Cerebellar cortex (tissue), 1 donor: ENCODE results near the gene IRAK1BP1.
"Not testable (repeated sequence)": the region's sequence is repeated elsewhere in the genome, so short reads cannot be mapped to it uniquely, and the experiment has no call there.

Source experiments
- DNase-seq: peaks from one replicate; pipeline ENCODE4 v3.0.0-alpha.2; 2015; ENCODE audit warnings: low spot score

Gene IRAK1BP1

GRCh38 chr6:78867370-78868040 is at the start of gene IRAK1BP1:
Gene IRAK1BP1 (plus strand): TSS chr6:78867551. CDS start chr6:78867577, 26 bp downstream.
- DNase-seq = peak; percentile 86

DNA sequence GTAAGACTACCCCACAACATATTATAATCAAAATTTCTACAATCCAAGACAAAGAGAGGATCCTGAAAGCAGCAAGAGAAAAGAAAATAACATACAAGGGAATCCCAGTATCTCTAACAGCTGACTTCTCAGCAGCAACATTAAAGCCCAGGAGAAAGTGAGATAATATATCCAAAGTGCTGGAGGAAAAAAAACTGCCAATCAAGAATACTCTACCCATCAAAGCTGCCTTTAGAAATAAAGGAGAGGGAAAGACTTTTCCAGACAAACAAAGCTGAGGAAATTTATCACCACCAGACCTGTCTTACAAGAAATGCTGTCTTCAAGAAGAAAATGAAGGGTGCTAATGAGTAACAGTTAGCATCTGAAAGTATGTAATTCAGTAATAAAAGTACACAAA is 43.3 kb upstream of the IRAK1BP1 start:
- no peak for DNase-seq

GRCh38 chr6:78829407-78829806 is 37.9 kb upstream of the IRAK1BP1 start:
- no peak for DNase-seq

DNA sequence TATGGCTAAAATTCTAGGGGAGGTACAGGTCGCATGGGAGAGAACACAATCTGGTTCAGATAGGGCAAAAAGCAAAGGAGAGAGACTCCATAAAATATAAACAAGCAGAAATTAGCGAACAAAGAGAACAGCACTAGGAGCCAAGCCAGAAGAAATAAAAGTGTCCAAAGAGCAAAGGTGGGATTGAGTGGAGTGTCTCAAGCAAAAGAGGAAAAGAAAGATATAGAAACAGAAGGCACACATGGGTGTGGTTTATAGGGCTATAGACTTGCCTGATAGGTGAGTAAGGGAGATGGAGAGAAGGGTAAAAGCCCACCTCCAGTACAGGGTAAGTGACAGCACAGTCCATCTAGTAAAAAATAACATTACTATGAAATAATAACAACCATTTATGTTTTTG is 36.5 kb upstream of the IRAK1BP1 start:
- no peak for DNase-seq

GRCh38 chr6:78831492-78831891 is 35.9 kb upstream of the IRAK1BP1 start:
- no peak for DNase-seq

DNA sequence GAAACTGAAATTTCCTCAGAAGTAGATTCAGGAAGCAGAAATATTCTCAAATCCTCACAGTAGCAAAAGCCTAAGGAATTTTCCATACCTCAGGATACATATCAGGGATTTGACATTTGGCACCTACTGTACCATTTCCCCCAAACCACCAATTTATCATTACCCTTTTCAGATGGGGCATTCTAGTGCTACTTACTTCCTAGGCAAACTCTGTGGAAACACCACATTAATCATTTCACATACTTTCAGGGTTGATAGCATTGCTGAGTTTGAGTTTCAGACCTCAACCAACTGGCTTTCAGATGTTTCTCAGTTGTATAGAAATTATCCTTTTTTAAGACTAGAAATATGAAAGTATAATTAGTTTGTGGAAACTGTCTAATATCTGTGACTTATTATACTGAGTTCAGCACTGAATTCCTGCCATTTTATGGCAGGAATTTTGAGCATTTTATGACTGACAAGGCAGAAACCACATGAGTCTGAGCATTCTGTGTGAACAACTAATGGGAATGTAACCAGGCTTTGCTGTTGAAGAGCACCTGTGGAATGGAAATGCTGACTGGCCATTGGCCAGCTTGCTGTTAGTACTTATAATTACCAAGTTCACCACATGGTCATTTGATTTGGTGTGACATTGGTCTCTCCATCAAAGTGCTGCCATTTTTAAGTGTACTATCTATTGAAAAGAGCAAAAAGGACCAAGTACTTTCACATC is 35.1 kb upstream of the IRAK1BP1 start:
- DNase-seq = no peak

DNA sequence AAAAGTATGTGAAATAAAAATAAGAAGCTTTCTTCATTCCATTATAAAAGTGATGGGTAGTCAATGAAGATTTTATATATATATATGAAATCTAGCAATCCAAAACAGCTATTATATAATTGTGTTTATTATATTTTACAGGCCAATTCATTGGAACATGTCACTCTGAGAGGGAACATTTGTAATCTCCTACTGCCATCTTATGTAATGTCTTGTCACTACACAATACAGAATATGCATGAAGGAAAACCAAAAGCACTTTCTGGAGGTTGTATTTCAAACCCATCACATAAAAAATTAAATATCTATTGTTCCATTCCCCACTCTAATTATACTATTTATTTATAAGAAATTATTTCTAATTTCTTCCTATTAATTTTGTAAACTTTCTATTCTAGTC is 31.5 kb upstream of the IRAK1BP1 start:
- no peak for DNase-seq

GRCh38 chr6:78836598-78836997 is 30.8 kb upstream of the IRAK1BP1 start:
- no peak for DNase-seq

DNA sequence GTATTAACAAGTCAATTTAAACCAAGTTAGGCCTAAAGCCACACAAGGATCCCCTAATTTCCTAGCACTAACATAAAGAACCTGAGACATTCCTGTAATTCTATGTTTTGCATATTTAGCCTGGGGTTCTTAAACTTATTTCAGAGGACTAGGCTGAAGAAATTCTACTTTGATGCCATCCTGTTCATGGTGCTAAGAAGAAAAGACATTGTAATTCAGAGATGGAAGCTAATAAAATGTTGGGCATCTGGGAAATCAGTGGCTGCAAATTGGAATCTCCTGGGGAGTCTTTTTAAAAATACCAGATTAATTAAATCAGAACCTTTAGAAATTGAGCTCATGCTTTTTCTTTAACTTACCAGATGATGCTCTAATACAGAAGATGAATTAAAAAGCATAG is 26.2 kb upstream of the IRAK1BP1 start:
- no peak for DNase-seq

GRCh38 chr6:78842953-78843352 is 24.4 kb upstream of the IRAK1BP1 start:
- DNase-seq = no peak

GRCh38 chr6:78844899-78845298 is 22.5 kb upstream of the IRAK1BP1 start:
- no peak for DNase-seq

GRCh38 chr6:78845567-78845966 is 21.8 kb upstream of the IRAK1BP1 start:
- DNase-seq = no peak

DNA sequence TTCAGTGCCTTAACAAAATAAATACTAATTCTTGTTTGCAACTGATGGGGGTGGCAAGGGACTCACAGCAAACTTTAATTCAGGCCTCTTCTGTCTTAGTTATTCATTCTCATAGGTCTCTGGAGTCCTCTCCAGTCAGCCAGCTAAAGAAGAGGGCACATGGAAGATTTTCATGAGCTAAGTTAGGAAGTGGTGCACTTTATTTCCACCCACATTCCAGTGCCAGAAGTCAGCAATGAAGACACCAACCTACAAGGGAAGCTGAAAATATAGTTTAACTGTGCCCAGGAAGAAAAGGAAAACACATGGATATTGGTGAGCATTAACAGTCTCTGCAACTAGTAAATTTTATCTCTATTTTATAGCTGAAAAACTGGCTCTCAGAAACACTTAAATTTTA is 16.7 kb upstream of the IRAK1BP1 start:
- DNase-seq = no peak

DNA sequence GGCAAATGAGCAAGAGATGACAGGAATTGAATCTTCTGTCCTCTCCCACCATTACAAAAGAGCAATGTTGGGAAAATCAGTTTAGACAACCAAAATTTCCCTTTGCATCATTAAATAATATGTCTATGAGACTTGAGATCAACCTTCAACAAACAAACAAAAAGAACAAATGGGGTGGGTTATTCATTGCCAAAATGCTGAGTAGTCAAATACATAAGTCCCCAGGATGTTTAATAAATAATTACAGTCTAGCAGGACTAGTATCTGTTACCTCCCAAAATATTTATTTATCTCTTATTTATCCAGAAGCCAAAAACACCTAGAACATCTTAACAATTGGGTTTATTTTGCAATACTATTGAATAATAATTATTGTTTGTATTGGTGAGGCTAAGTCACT is 16.2 kb upstream of the IRAK1BP1 start:
- no peak for DNase-seq

GRCh38 chr6:78854546-78854945 is 12.8 kb upstream of the IRAK1BP1 start:
- DNase-seq = no peak

DNA sequence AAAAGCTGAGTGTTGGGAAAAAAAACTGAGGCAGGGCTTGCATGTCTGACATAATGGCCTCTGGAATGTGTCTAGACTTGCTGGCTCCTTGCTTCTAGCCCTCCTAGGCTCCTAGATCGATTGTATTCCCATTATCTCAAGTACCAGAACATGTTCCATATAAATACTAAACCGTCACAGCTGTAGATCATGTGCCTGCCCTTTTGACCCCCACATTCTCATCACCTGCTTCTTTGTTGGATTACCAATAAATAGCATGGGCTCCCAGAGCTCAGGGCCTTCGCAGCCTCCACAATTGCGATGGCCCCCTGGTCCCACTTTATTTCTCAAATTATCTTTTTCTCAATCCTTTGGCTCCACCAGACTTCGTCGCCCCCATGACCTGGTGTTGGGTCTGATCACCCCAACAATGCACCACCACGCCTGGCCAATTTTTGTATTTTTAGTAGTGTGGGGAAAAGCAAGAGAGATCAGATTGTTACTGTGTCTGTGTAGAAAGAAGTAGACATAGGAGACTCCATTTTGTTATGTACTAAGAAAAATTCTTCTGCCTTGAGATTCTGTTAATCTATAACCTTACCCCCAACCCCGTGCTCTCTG is 8.9 kb upstream of the IRAK1BP1 start:
- DNase-seq = not testable (repeated sequence)

- no peak for DNase-seq
Observed at GRCh38 chr6:78861509-78861908, 5.8 kb upstream of the IRAK1BP1 start.

DNA sequence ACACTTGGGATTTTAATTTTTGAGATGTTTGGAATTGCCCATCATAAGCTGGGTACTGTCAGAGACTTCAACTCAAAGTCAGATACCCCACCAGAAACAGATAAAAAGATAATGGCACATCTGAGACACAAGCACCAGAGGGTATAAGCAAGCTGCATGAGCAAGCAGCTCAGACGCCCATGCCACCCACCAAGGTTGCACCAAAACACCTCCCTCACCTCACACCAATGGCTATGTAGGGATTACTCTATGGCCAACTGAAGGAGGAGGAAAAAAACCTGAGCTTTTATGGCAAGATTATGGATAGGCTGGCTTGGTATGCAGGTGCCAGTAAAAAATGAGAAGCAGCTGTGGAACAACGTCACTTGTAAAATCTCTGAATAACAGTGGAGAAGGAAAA is 3.8 kb upstream of the IRAK1BP1 start:
- DNase-seq = no peak

DNA sequence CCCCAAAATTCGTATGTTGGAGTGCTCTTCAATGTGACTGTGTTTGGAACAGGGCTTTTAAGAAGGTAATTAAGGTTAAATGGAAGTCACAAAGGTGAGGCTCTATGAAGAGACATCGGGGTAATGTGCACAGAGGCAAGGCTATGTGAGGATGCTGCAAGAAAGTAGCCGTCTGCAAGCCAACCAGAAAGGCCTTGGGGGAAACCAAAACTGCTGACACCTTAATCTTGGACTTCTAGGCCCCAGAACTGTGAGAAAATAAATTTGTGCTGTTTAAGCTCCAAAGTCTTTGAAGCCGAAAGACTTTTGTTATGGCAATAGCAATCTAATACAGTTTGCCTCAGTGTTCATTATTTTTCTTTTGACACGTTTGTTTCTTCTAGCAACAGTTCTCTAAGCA is 2.4 kb upstream of the IRAK1BP1 start:
- no peak for DNase-seq

- no peak for DNase-seq
Observed at GRCh38 chr6:78867020-78867369, 356 bp upstream of the IRAK1BP1 start.

- no peak for DNase-seq
Observed at GRCh38 chr6:78868116-78868515, 765 bp downstream of the IRAK1BP1 start.

DNA sequence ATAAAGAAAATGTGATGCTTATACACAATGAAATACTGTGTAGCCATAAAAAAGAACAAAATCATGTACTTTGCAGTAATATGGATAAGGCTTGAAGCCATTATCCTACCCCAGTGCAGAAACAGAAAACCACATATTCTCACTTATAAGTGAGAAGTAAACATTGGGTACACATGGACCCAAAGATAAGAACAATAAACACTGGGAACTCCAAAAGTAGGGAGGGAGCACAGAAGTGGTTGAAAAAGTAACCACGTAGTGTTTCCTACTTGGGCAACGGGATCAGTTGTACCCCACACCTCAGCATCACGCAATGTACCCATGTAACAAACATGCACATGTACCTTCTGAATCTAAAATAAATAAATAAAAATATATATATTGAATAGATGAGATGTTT is 8.2 kb downstream of the IRAK1BP1 start:
- no peak for DNase-seq

GRCh38 chr6:78883651-78884050 is 16.3 kb downstream of the IRAK1BP1 start:
- no peak for DNase-seq

DNA sequence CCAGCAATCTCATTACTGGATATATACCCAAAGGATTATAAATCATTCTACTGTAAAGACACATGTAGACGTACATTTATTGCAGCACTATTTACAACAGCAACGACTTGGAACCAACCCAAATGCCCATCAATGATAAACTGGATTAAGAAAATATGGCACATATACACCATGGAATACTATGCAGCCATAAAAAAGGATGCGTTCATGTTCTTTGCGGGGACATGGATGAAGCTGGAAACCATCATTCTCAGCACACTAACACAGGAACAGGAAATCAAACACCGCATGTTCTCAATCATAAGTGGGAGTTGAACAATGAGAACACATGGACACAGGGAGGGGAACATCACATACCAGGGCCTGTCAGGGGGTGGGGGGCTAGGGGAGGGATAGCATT is 22.6 kb downstream of the IRAK1BP1 start:
- DNase-seq = not testable (repeated sequence)
